IPS-NIHi11 (cell line): ENCODE results near the gene DPF3.

Experiments
- DNase-seq: peaks from one replicate; pipeline ENCODE4 v3.0.0; 2012; ENCODE audit warnings: mixed read lengths, low spot score

The DPF3 gene

DNA sequence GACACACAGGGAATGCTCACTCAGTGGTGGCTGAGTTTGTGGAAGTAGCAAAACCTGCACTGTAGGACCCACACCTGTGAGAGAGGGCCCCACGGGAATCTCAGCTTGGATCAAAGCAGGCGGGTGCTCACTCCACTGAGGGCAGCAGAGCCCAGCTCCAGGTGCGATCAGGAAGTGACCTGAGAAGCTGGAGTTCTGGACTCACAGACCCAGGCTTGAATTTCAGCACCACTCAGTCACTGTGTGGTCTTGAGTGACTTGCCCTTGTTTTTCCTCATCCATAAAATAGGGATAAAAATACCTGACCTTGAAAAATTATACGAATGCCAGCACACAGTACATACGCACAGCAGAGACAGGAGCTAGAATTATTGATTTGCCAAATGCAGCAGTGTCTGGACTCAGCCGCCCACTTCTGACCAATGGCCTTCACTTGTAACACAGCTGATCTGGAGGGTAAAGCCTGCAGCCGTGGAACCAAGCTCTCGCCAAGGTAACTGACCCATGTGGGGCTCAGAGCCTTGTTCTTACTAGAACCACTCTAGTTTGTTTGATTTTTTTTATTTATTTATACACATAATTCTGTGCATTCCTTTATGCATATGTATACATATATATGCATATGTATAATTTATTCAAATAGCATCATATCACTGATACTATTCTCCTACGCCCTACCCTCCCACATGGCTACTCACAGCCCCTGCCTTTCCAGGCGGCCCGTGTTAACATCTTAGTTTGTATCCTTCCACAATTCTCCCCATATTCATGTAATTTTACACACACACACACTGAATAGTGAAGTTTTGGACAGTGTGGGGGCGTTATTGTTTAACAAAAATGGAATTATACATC, 53.9 kb downstream of the DPF3 start:
- DNase-seq = no peak

DNA sequence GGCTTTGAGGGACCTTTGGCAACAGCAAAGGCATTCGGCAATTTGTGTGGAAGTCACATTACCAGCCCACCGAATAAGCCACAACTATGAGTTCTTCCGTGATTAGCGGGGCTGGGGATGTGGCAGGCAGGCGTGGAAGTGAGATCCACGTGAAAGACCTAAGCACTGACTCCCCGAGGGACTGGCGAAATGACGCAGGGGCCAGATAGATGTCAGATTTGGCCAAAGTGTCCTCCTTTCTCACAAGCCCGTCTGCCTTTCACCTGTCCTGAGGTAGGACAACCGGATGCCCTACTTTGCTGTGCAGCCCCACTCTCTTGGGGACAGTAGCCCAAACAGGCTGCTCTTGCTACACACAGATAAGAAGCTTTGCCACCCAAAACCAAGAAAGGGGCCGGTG, 54.5 kb downstream of the DPF3 start:
- DNase-seq = no peak

DNA sequence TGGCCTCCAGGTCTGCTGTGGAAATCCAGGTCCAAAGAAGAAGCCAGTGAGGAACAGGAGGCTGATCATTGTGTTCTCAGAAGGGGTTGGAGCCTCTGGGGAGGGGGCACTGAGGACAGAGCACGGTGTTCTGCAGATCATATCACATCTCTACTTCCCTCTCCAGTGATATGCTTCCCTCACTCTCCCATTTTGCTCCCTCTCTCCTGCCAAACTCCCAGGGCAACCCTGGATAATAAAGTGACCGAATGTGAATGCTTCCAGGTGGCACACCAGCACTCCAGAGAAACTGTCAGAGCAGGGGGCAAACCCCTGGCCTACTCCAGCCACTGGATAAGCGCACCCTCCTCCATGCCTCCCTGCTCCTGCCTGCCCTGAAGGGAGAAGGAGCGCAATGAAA, 57.8 kb downstream of the DPF3 start:
- DNase-seq = no peak

DNA sequence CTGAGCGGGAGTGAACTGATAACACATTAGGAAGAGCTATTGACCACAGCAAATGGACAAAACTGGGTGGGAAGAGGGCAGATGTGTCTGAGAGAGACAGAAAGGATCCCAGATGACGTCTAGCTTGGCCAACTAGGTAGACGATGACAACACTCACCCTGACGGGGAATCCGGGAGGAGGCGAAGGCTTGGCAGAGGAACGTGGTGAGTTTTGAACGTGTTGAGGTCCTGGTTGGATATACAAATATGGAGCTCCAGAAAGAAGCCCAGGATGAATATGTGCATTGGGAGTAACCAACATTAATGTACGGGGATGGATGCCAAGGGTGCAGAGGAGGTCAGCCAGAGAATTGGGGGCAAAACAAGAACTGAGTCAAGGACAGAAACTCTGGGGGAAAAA, 60.7 kb downstream of the DPF3 start:
- DNase-seq = no peak

DNA sequence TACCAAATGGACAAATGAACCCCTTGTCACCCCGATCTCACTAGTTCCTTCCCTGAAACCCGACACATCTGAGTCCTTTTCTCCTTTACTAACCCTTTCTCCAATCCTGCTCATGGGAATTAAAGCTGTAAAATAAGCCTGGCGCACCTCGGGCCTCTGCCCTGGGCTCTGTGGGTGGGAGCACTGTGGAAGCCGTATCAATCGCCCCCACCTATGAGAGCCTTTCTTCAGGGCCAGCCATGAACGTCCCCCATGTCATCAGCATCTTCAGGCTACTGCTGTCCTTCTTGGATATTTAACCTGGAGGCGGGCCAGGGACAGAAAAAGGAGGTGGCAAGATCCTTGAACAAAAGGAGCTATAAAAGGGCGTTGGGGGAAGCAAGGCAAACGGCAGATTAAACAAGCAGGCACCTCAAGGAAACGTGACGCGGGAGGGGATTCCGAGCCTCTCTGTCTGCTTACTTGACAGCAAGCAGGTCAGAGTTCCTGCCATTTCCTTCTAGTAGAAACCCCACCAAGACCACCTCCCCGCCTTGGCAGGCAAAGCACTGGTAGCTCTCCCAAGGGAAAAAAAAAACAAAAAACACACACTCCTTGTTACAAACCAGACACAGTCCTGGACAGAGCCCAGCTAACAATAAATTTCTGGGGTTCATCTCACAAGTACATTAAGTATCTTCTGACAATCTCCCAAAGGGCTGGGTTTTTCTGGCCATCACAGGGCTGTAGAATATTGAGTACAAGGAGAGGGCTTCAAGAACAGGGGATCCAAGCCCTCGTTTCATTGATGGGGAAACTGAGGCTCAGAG, 62.9 kb downstream of the DPF3 start:
- DNase-seq = peak; percentile 42

- DNase-seq = no peak
Observed at GRCh38 chr14:72830356-72830755, 63.5 kb downstream of the DPF3 start.

- DNase-seq = no peak
Observed at GRCh38 chr14:72828604-72829003, 65.3 kb downstream of the DPF3 start.

- no peak for DNase-seq
Observed at GRCh38 chr14:72826039-72826438, 67.9 kb downstream of the DPF3 start.

GRCh38 chr14:72825486-72825885, 68.4 kb downstream of the DPF3 start:
- DNase-seq = no peak

GRCh38 chr14:72824051-72824450, 69.8 kb downstream of the DPF3 start:
- DNase-seq = no peak

DNA sequence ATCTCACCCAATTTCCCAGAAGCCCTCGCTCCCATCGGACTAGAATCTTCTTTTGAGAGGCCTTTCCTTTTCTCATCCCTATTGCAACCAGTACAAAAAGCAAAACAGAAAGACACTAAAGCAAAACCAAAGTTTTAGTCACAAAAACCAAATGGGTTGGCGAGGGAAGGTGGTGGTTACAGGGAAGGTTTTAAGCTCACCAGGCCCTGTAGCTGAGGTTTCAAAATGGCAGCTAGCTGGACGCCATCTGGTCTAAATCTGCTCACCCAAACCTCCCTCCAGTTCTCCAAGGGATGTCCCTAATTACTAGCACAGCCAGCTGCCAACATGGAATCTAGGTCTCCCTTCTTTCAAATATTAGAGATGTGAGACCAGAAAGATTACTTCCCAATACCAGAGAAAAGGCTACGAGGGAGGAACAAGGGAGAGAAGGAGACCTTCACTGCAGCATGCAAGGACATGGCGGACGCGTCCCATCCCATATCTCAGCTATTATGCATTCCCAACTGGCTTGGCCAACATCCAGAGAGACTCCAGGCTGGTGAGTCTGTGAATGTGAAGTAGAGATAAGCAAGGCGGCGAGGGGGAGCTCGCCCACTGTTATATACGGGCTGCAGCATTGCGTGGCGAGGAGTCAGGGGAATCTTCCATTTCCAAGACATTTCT, 70.8 kb downstream of the DPF3 start:
- DNase-seq = no peak

- DNase-seq = no peak
Observed at GRCh38 chr14:72818998-72819397, 74.9 kb downstream of the DPF3 start.

GRCh38 chr14:72816287-72816686, 77.6 kb downstream of the DPF3 start:
- DNase-seq = no peak

- no peak for DNase-seq
Observed at GRCh38 chr14:72815430-72815829, 78.5 kb downstream of the DPF3 start.

DNA sequence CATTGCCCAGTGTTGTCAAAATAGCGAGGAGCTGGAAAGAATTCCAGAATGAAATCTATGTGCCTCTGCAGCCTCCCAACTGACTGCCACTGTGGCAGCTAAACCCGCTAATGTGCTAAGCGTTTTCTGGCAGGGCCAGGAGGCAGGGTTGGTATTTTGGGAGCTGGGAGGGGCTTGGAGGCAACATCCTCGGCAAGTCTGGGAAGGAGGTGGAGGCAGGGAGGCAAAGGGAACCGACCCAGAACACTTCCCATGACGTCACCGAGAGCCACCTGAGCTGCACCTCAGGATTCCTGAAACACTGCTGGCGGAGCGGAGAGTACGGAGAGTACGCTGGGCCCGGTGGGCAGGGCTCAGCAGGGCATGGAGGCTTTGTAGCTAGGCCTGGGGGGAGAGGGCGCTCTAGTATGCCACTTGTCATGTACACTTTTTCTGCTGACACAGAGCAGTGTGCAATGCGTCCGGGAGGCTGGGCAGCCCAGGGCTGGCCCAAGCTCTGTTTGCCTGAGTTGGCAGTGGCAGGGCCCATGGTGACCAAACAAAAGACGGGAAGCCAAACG, 81.5 kb downstream of the DPF3 start:
- peak; percentile 37 for DNase-seq

GRCh38 chr14:72810201-72810600, 83.7 kb downstream of the DPF3 start:
- no peak for DNase-seq

GRCh38 chr14:72809063-72809462, 84.8 kb downstream of the DPF3 start:
- no peak for DNase-seq

- DNase-seq = no peak
Observed at GRCh38 chr14:72808564-72808963, 85.3 kb downstream of the DPF3 start.

- DNase-seq = no peak
Observed at GRCh38 chr14:72802588-72802946, 91.3 kb downstream of the DPF3 start.

- no peak for DNase-seq
Observed at GRCh38 chr14:72801836-72802587, 91.9 kb downstream of the DPF3 start.

DNA sequence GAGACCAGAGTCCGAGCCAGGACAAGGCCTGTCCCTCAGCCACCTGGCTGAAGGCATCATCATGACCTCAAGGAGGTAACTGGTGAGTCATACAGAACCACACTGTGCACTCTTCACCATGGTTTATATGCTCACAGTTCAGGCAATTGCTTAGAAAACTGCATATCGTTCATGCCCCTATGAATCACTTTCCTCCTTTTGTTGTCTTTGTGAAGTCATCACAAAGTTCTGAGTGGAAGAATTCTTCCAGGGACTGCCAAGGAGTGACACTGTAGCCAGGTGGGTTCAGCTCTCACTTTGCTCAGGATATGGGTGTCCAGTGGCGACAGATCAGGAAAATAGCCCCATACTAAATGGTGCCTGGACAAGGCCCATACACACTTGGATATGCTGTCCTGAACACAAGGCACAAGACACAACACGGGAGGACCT, 92.5 kb downstream of the DPF3 start:
- no peak for DNase-seq
